ENCODE results near the gene FAS.

The FAS gene

GRCh38 chr10:88971221-88972061 is 19.2 kb upstream of the FAS start:
- no peak for DNase-seq

- DNase-seq = no peak
Observed at GRCh38 chr10:88974012-88974411, 16.6 kb upstream of the FAS start.

GRCh38 chr10:88974446-88975376 is 15.9 kb upstream of the FAS start:
- DNase-seq = no peak

GRCh38 chr10:88975377-88975720 is 15.2 kb upstream of the FAS start:
- DNase-seq = no peak

- DNase-seq = no peak
Observed at GRCh38 chr10:88978463-88978862, 12.1 kb upstream of the FAS start.

- DNase-seq = no peak
Observed at GRCh38 chr10:88979153-88979562, 11.4 kb upstream of the FAS start.

- no peak for DNase-seq
Observed at GRCh38 chr10:88979603-88980002, 11.0 kb upstream of the FAS start.

GRCh38 chr10:88980247-88980646 is 10.4 kb upstream of the FAS start:
- DNase-seq = no peak

GRCh38 chr10:88980800-88981199 is 9.8 kb upstream of the FAS start:
- no peak for DNase-seq

GRCh38 chr10:88981435-88981834 is 9.2 kb upstream of the FAS start:
- no peak for DNase-seq

- DNase-seq = no peak
Observed at GRCh38 chr10:88982366-88982765, 8.2 kb upstream of the FAS start.

GRCh38 chr10:88983206-88983605 is 7.4 kb upstream of the FAS start:
- DNase-seq = no peak

GRCh38 chr10:88983939-88984338 is 6.7 kb upstream of the FAS start:
- no peak for DNase-seq

GRCh38 chr10:88984525-88984924 is 6.1 kb upstream of the FAS start:
- DNase-seq = no peak

GRCh38 chr10:88986549-88987242 is 3.9 kb upstream of the FAS start:
- DNase-seq = no peak

GRCh38 chr10:88987243-88987725 is 3.3 kb upstream of the FAS start:
- no peak for DNase-seq

- DNase-seq = no peak
Observed at GRCh38 chr10:88987840-88988239, 2.8 kb upstream of the FAS start.

- DNase-seq = no peak
Observed at GRCh38 chr10:88989423-88989822, 1.2 kb upstream of the FAS start.

GRCh38 chr10:88989824-88990383 is 694 bp upstream of the FAS start:
- no peak for DNase-seq

- DNase-seq = peak; percentile 42
Observed at GRCh38 chr10:88991161-88991898, 732 bp downstream of the FAS start.

- DNase-seq = no peak
Observed at GRCh38 chr10:88991899-88992320, 1.3 kb downstream of the FAS start.

GRCh38 chr10:88992921-88993524 is 2.4 kb downstream of the FAS start:
- DNase-seq = no peak
